HL-60/S4 treated with phorbol 12-myristate 13-acetate at 8.2 ng/mL for 4 days and 3 days (cell line): ENCODE measurements around the gene BCL3.

Experiments used
- in situ Hi-C: fragments of 300-500 bp; cut with MboI; formaldehyde crosslinking; loops from 2 replicates; pipeline ENCODE4 v1.15.0; 2022; ENCODE audit warnings: low sequenced_read_pairs

The BCL3 gene

DNA sequence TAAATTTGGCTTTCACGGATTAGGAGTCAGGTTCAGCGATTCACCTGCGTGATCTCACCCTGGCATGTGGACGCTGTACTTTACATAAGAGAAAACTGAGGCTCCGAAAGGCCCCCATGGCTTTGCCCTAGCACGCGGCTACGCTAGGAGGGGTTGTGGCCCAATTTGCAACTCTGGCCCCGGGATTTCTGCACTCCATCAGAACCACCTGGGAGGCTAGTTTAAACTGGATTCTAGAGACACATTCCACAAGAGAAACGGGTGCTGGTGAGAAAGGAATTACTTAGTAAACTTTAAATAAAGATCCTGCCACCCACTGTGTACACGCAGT, 6.2 kb downstream of the BCL3 start:
- in situ Hi-C loops: no loop called here

- in situ Hi-C loops: no loop called here
Observed at GRCh38 chr19:44755219-44755618, 6.7 kb downstream of the BCL3 start.

- in situ Hi-C loops: no loop called here
Observed at GRCh38 chr19:44756089-44756562, 7.6 kb downstream of the BCL3 start.

GRCh38 chr19:44757057-44757734, 8.7 kb downstream of the BCL3 start:
- in situ Hi-C loops: no loop called here

DNA sequence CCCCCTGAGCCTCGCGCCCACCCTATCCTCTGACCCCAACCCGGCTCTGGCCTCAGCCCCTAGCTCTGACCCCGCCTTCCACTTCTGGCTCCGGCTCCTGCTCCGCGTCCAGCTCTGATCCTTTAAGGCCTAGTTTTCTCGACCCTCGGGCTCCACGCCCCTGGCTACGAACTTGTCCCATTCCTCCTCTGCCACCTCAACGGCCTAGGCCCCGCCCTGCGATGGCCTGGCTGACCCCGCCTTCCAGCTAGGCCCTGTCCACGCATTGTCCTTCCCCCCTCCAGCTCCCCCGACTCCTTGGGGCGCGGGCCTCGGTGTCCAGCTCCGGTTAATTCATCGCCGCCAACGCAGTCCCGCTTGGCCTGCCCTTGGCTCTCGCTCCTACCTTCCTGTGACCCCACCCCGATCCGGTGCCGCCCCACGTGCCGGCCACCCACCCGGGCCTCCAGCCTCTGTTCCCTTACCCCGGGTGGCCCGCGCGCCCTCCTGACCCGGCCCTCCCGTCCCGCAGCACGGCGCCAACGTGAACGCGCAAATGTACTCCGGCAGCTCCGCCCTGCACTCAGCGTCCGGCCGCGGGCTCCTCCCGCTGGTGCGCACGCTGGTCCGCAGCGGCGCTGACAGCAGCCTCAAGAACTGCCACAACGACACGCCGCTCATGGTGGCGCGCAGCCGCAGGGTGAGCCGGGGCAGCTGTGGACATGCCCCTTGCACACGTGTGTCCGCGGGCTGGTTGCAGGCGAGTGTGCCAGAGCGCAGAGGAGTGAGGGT, 9.4 kb downstream of the BCL3 start:
- in situ Hi-C loops: no loop called here

DNA sequence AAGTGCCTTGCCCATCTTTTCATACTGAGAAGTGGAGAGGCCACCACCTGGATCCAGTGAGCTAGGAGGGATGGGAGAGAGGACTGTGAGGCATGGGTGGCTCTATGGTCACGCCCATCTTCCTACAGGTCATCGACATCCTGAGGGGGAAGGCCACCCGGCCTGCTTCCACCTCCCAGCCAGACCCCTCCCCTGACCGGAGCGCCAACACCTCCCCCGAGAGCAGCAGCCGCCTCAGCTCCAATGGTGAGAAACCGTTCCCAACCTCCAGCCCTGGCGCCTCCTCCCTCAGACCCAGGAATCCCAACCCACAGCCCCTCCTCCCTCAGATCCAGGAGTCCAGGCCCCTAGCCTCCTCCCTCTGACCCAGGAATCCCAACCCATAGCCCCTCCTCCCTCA, 10.1 kb downstream of the BCL3 start:
- in situ Hi-C loops: no loop called here

DNA sequence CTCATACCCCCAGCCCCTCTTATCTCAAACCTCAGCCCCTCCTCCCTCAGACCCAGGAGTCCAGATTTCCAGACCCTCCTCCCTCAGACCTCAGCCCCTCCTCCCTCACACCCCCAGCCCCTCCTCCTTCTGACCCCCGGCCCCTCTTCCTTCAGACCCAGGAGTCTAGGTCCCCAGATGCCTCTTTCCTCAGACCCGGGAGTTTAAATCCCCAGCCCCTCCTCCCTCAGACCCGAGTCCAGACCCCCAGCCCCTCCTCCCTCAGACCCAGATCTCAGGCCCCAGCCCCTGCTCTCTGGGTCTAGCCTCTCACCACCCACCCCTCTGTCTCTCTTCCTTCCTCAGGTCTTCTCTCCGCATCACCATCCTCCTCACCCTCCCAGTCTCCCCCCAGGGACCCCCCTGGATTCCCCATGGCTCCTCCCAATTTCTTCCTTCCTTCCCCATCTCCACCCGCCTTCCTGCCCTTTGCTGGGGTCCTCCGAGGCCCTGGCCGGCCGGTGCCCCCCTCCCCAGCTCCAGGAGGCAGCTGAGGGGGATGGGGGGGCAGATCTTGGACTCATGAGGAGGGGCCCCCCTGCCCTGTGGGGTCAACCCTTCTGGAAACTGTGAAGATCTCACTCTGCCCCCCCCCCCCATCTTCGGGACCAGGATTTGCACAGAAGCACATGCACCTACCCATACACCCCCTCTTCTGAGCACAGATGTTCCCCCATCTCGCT, 10.7 kb downstream of the BCL3 start:
- in situ Hi-C loops: no loop called here

GRCh38 chr19:44762038-44762437, 13.5 kb downstream of the BCL3 start:
- in situ Hi-C loops: no loop called here

DNA sequence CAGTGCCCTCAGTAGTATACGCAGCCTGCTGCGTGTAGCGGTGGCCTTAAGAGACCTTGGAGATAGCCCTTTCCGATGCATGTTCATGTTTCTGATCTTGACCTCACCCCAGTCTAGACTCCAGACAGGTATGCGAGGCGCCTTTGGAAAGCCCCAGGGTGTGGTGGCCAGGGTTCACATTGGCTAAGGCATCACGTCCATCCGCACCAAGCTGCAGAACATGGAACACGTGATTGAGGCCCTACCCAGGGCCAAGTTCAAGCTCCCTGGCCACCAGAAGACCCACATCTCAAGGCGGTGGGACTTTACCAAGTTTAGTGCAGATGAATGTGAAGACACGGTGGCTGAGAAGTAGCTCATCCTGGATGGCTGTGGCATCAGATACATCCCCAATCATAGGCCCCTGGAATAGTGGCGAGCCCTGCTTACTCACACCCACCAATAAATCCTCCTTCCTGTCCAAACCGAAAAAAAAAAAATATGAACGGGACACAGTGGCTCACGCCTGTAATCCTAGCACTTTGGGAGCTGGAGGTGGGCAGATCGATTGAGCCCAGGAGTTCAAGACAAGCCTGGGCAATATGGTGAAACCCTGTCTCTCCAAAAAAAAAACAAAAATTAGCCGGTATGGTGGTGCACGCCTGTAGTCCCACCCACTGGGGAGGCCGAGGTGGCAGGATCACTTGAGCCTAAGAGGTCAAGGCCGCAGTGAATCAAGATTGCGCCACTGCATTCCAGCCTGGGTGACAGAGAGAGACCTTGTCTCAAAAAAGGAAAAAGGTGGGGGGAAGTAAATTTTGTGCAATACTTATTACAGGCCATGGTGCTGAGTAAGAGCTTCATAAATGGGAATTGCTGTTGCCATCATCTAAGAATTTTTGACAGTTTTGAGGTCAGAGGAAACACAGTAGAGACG, 16.8 kb downstream of the BCL3 start:
- in situ Hi-C loops: no loop called here

GRCh38 chr19:44765949-44766335, 17.4 kb downstream of the BCL3 start:
- in situ Hi-C loops: no loop called here

GRCh38 chr19:44767295-44768180, 19.0 kb downstream of the BCL3 start:
- in situ Hi-C loops: no loop called here

DNA sequence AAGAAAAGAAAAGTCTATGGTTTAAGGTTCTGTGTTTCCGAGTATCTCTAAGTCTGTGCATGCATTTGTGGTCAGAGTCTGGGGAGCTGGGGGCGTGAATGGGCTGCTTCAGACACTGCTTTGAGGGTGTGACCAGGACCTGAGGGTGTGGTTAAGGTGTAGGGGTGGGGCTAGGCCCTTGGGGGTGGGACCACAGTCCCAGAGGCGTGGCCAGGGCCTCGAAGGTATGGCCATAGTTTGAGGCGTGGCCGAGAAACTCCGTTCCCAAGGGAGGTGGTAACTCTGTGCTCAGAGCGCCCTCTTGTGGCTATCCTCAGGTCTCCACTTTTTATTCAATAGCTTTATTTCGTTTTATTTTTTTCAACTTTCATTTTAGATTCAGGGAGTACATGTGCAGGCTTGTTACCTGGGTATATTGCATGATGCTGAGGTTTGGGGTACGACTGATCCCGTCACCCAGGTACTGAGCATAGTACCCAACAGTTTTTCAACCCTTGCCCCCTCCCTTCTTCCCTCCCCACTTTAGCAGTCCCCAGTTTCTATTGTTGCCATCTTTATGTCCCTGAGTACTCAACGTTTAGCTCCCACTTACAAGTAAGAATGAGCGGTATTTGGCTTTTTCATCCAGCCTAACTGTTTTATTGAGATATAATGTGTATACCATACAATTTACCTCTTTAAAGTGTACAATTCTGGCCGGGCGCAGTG, 22.2 kb downstream of the BCL3 start:
- in situ Hi-C loops: loop anchor here (10.0 kb wide), 1 partner anchor 46 kb away; no protein-coding TSS in a partner anchor

DNA sequence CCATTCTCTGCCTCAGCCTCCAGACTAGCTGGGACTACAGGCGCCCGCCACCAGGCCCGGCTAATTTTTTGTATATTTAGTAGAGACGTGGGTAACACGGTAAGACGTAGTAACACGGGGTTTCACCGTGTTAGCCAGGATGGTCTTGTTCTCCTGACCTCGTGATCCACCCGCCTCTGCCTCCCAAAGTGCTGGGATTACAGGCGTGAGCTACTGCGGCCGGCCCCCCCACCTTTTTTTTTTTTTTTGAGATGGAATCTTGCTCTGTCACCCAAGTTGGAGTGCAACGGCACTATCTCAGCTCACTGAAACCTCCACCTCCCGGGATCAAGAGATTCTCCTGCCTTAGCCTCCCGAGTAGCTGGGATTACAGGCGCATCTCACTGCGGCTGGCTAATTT, 23.6 kb downstream of the BCL3 start:
- in situ Hi-C loops: loop anchor here (10.0 kb wide), 1 partner anchor 47 kb away; no protein-coding TSS in a partner anchor

GRCh38 chr19:44772959-44773358, 24.5 kb downstream of the BCL3 start:
- in situ Hi-C loops: loop anchor here (10.0 kb wide), 1 partner anchor 48 kb away; no protein-coding TSS in a partner anchor

GRCh38 chr19:44775676-44776240, 27.2 kb downstream of the BCL3 start:
- in situ Hi-C loops: loop anchor here (10.0 kb wide), 1 partner anchor 51 kb away; no protein-coding TSS in a partner anchor

- in situ Hi-C loops: loop anchor here (10.0 kb wide), 1 partner anchor 52 kb away; no protein-coding TSS in a partner anchor
Observed at GRCh38 chr19:44776402-44777096, 28.0 kb downstream of the BCL3 start.

DNA sequence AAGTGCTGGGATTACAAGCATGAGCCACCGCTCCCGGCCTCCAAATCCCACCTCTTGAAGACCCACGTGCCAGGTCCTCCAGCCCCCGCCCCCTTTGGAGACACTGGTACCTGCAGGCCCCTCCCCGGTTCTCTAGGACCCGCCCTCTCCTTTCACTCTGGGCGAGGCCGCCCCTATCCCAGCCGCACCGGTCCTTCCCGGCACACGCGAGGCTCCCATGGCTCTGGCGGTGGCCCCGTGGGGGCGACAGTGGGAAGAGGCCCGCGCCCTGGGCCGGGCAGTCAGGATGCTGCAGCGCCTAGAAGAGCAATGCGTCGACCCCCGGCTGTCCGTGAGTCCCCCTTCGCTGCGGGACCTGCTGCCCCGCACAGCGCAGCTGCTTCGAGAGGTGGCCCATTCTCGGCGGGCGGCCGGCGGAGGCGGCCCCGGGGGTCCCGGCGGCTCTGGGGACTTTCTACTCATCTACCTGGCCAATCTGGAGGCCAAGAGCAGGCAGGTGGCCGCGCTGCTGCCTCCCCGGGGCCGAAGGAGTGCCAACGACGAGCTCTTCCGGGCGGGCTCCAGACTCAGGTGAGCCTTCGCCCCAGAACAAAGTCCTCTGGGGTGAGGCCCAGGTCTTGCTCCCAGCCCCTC, 29.3 kb downstream of the BCL3 start, which contains the start of gene CBLC:
TSS of gene CBLC (plus strand) at position 176 of the 633 bp plus-strand sequence. CDS start at position 218, 42 bp downstream.
- in situ Hi-C loops: loop anchor here (10.0 kb wide), 1 partner anchor 53 kb away; no protein-coding TSS in a partner anchor
